GM21825 (cell line): ENCODE results near the gene PIGZ.
"Not testable (repeated sequence)": the region's sequence is repeated elsewhere in the genome, so short reads cannot be mapped to it uniquely, and the experiment has no call there.

Source experiments
- ATAC-seq: cut with Tn5 transposase; IDR thresholded peaks from one replicate; pipeline ENCODE4 v1.9.1; 2021; ENCODE audit warnings: mild to moderate bottlenecking, moderate library complexity; ENCODE audit not compliant: unreplicated experiment

Gene PIGZ

DNA sequence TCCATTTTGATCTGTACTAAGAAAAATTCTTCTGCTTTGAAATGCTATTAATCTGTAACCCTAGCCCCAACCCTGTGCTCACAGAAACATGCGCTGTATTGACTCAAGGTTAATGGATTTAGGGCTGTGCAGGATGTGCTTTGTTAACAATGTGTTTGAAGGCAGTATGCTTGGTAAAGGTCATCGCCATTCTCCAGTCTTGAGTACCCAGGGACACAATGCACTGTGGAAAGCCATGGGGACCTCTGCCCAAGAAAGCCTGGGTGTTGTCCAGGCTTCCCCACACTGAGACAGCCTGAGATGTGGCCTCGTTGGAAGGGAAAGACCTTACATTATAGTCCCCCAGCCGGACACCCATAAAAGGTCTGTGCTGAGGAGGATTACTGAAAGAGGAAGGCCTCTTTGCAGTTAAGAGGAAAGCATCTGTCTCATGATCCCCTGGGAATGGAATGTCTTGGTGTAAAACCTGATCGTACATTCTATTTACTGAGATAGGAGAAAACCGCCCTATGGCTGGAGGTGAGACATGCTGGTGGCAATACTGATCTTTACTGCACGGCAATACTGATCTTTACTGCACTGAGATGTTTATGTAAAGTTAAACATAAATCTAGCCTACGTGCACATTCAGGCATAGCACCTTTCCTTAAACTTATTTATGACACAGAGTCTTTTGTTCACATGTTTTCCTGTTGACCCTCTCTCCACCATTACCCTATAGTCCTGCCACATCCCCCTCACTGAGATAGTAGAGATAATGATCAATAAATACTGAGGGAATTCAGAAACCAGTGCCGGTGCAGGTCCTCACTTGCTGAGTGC, 6.3 kb downstream of the PIGZ start:
- ATAC-seq: no peak

DNA sequence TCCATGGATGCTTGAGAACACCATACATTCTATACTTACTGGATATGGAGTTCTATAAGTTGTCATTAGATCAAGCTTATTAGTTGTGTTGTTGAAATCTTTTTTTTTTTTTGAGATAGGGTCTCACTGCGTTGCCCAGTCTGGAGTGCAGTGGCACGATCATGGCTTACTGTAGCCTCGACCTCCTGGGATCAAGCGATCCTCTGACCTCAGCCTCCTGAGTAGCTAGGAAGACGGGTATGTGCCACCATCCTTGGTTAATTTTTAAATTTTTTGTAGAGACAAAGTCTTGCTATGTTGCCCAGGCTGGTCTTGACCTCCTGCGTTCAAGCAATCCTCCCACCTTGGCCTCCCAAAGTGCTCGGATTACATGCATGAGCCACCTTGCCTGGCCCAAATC, 13.8 kb downstream of the PIGZ start:
- no peak for ATAC-seq

DNA sequence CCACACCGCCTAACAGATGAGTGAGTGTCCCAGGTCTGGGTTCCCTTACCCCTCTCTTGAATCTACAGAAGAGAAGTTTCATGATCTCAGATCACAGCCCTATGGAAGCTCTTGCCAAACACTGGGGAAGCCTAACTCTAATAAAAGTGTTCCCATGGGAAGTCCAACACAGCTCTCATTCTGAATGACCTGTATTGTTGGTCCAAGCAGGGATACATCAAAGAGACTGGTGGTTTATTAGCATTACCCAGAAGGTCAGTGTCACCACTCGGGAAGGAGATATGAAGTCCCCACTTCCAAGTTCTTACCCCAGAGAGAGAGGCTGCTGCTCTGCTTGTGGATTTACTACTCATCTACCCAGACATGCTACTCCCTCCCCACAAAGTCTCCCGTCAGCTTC, 17.3 kb downstream of the PIGZ start:
- ATAC-seq: no peak

DNA sequence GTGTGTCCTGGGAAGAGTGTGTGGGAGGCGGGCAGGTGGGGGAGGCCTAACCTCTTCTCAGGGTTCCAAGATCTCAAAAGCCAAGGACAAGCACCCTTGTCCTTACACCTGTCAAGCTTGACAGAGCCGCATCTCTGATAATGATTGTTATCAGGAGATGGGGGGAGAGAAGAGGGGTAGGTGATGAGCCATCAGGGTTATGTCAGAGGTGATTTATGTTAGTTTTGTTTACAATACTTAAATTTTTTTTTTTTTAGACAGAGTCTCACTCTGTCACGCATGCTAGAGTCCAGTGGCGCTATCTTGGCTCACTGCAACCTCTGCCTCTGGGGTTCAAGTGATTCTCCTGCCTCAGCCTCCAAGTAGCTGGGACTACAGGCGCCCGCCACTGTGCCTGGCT, 18.9 kb downstream of the PIGZ start:
- no peak for ATAC-seq

DNA sequence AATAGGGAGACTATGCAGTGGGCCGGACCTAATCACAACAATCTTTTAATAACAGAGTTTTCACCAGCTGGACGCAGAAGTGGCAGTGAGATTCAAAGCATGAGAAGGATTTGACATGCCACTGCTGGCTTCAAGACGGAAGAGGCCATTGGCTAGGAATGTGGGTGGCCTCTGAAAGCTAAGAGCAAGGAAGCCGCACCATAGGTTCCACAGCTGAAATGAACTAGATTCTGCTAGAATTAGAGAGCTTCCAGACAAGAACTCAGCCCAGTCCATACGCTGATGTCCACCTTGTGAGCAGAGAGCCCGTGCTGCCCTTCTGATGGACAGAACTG, 19.4 kb downstream of the PIGZ start:
- no peak for ATAC-seq

DNA sequence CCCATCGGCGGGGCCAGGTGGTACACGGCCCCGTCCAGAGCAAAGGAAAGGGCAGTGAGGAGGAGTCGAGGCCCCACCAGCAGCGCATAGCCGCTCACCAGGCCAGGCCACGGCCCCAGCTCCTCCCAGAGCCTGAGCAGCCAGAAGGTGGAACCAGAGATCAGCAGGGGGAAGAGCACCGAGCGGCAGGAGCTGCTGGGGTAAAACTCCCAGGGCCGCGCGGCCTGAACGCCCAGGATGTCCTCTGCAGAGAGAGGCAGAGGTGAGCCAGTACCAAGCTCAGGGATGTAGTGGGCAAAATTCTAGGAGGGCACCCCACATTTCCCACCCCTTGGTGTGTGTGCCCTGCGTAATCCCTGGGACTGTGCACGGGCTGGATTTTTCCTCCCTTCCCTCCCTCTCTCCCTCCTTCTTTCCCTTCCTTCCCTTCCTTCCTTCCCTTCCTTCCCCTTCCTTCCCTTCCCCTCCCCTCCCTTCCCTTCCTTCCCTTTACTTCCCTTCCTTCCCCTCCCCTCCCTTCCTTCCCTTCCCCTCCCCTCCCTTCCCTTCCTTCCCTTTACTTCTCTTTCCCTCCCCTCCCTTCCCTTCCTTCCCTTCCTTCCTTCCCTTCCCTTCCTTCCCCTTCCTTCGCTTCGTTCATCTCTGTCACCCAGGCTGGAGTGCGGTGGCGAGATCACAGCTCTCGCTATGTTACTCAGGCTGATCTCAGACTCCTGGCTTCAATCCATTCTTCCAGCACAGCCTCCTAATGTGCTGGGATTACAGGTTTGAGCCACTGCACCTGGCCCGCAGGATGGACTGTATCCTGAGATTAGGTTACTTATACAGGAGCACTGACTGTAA, 20.0 kb downstream of the PIGZ start:
- ATAC-seq: no peak

DNA sequence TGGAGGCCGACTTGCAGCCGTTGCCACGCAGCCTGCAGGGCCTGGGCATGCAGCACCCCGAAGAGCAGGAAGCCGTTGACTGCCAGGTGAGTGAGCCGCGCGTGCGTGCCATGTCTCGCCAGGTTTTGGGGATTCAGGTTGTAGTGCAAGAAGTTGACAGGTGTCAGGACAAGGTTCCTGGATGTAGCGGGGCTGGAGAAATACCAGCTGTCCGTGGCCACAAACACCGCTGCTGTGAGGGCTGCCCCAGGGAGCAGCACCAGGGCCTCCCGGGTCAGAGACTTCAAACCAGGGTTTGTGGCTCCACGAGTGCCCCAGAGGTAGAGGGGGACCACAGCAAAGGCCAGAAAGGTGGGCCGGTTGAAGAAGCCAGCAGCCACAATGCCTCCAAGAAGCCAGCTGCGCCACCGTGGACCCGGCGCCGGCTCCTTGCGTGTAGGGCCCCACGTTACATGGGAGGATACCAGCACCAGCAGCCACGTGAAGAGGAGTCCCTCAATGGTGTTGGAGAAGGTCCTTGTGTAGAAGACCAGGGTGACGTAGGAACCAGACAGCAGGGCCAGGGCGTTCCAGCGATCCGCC, 20.7 kb downstream of the PIGZ start:
- no peak for ATAC-seq

DNA sequence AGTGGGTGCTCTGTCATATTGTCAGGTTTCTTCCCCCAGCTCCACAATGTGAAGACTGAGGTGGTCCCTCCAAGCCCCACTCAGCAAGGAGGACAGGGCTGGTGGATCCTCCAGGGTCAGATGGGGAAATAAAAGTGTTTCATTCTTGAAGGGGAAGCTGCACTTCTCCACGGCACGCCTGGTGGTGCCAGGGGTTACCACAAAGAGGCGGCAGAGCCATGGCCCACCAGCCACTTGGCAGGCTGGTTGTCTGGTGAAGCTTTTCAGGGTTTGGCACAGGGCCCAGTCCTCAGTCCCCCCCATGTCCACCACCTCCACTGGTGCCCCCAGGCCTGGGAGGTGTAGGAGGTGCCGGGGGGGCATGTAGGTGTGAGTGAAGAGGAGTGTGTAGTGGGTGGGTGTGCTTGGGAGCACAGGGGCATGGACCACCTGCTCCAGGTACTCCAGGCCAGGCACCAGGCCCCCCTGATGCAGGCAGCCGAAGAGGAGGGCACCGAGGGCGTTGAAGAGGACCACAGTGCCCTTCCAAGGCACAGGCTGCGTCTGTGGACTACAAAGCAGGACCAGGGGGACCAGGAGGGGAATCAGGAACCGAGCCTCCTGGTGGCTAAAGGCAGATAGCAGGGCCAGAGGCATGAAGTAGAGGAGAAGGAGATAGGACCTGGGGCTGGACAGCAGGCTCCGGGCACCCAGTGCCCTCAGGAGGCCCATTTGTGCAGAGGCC, 21.3 kb downstream of the PIGZ start:
- no peak for ATAC-seq

DNA sequence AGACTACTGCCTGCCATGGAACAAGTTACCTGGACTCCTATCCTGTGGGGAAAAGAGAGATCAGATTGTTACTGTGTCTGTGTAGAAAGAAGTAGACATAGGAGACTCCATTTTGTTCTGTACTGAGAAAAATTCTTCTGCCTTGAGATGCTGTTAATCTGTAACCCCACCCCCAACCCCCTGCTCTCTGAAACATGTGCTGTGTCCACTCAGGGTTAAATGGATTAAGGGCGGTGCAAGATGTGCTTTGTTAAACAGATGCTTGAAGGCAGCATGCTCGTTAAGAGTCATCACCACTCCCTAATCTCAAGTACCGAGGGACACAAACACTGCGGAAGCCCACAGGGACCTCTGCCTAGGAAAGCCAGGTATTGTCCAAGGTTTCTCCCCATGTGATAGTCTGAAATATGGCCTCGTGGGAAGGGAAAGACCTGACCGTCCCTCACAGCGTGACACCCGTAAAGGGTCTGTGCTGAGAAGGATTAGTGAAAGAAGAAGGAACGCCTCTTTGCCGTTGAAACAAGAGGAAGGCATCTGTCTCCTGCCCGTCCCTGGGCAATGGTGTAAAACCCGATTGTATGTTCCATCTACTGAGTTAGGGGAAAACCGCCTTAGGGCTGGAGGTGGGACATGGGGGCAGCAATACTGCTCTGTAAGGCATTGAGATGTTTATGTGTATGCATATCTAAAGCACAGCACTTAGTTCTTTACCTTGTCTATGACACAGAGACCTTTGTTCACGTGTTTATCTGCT, 24.4 kb downstream of the PIGZ start:
- not testable (repeated sequence) for ATAC-seq

DNA sequence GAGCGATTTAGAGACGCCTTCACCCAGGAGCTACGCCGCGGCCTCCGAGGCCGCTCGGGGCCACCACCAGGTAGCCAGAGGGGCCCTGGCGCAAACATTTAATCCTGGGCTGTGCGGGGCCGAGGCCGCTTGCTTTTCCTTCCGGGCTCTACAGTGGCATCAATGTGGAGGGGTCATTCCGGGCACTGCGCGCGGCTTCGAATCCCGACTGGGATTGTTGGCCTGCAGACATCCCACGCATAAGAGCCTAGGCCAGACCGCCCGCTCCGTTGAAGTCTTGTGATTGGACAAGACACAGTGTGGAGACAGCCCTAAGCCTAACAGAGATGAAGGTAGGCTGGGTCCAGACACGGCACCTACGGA, 25.7 kb downstream of the PIGZ start:
- peak; percentile 8 for ATAC-seq

DNA sequence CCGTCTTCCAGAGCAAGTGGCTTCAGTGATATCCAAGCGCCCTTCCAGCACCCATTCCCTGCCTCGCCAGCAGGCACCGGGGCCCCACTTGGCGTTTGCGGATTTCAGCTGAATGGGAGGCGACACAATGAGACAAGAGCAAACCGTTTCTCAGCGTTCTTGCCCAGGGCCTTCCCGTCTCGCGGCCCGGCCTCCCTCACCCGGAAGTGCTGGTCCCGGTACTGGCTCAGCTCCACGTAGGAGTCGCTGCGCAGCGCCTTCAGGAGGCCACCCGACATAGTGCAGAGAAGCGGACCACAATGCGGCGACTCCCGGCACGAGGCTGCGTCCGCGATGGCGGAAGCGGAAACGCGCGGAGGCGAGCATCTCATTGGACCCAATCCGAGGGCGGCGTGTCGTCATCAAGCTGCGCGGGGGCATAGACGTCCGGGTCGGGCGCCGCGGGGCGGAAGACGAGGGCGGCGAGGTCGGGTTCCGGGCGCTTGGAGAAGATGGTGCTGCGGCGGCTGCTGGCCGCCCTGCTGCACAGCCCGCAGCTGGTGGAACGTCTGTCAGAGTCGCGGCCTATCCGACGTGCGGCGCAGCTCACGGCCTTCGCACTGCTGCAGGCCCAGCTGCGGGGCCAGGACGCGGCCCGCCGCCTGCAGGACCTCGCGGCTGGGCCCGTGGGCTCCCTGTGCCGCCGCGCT, 26.3 kb downstream of the PIGZ start, which contains the start of gene NCBP2:
TSS of gene NCBP2 (minus strand) at position 303 of the 689 bp plus-strand sequence. CDS start at position 278, 25 bp downstream.
- ATAC-seq: peak; percentile 87

DNA sequence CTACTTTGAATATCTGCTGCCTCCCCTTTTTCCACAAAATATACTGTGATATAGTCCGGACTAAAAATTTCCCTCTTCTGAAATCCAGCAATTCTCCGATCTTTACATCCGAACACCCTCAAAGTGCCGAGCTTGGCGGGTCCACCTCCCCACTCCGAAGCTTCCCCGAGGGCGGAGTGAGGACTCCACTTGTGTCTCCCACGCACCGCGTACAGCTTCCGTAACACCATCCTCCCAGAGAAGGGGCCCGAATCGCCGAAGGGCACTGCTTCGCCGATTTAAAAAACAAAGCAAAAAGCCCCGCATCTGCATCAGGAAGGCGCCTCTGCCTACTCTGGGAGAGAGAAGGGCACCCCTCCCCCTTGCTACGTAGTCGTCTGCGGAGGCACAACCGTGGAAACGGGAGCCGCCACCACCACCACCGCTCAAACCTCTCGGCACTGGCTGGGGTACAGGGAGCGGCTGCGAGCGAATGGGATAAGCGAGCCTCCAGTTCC, 26.9 kb downstream of the PIGZ start:
- peak; percentile 19 for ATAC-seq

DNA sequence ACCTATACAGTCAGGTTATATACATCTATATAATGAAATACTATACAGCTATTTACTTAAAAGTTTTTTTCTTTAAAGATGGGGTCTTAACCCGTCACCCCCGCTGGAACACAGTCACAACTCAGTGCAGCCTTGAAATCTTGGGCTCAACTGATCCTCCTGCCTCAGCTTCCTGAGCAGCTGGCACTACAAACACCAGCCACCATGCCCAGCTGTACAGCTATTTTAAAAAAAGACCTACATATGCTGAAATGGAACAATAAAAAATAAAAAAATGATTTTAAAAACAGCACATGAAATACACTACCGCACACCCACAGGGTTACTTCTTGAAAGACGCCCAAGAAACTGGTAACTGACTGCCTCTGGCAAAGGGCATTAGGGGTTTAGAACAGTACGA, 30.1 kb downstream of the PIGZ start:
- no peak for ATAC-seq

DNA sequence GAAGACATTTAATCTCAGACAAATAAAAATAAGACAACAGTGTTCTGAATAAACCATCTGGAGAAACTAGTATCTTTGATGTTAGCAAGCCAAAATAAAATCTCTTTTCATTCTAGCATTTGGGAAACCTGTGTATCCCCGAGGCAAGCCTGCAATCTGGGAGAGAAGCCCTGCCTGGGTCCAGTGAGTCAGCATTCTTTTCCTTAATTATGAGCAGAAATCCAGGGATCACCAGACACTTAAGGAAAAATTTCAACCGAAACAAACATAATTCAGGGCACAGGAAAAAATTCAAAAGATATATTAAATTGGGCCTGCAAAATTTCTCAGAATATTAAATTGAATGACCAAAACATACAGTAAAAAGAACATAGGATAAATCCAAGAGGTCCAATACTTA, 30.5 kb downstream of the PIGZ start:
- no peak for ATAC-seq

DNA sequence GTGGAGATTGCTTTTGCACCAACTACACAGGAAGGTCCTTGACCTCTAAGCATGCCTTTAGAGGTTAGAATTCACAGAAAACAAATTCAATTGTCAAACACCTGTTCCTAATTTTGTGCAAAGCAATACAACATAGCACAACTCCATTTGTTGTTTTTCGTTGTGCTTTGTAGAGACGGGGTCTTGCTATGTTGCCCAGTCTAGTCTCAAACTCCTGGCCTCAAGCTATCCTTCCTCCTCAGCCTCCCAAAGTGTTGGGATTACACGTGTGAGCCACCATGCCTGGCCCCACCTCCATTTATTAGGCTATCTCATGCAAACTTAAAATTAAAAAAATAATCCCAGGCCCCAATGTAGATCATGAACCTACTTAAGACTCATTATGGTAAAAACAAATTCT, 32.3 kb downstream of the PIGZ start:
- no peak for ATAC-seq

DNA sequence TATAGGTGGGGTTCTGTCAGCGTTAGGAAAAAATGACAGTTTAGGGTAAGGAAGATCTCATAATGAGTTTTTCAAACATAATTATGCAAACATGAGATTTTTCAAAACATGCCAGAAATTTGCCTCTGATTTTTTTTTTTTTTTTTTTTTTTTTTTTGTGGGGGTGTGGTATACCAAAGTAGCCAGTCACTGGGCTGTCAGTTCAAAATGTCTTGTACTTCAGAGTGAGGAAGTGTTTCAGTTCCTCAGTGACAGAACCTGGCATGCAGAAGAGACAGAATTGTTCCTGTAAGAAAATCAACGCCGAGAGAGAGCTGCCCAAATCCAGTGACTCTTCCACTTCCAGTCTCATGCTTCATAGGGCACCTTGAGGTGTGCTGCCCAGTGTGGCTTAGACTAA, 36.0 kb downstream of the PIGZ start:
- ATAC-seq: no peak

DNA sequence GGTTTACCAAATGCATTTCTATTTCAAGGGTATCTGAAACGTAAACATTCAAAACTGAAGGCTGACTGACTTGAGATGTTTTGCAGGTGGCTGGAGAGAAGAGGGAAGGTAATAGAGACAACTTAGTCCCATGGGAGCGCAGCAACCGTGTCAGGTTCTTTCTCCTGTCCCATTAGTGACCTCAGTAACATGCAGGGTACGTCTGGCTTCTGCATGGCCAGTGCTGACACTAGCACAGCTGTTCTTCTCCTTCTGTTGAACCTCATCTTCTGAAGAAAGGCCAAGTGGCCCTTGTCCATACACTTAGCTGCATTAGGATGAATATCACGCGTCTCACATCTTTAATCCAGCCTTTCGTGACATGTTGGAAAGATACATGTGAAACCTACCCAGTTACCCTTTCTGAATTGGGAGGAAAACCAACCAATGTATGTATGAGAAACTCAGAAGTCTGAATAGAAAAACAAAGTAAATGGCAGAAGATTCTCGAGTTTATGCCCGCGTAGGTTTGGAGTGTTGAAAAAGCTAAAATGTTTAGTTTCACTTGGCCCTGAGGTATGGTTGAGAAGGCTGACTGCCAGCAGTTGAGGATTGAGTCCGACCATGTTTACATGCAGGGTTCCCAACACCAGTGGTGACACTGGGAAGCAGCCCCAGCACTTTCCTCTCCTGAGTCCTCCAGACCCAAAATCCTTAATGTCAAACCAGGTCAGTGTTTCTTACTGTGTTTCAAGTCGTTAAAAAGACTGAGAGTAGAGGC, 36.6 kb downstream of the PIGZ start:
- no peak for ATAC-seq

DNA sequence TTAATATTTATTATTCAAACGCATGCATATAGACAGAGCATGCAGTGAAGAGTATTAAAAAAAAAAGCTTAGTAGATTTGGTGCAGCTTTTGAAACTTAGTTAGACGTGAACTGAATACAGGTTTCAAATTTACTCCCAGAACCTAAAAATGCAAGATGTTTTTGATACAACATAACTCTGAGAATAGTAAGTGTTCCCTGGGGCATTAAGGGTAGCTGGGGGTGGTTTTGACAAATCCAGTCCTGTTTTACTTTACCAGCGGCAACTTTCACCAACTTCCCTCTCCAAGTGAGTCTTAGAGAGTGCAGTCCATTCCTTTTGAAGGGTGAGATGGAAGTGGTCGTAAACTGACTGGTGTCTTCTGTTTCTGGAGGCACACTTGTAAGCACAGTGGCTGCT, 37.5 kb downstream of the PIGZ start:
- ATAC-seq: no peak
